Liver (tissue), 2 donors: ENCODE measurements around the gene GLIPR1L1.

Experiments
- FOXA1 ChIP-seq: IDR thresholded peaks from 2 replicates; pipeline ENCODE4 v1.6.1; 2016; ENCODE audit warnings: antibody characterized with exemption
- TF ChIP-seq, protein P1 (sequence below): fragments of 150-350 bp; IDR thresholded peaks from 2 replicates; pipeline ENCODE4 v1.5.1; 2017; ENCODE audit warnings: improper control_type of control experiment, low read depth, low read length; ENCODE audit not compliant: missing input control
- donor health status: healthy.

- TF ChIP-seq, protein P1, sequence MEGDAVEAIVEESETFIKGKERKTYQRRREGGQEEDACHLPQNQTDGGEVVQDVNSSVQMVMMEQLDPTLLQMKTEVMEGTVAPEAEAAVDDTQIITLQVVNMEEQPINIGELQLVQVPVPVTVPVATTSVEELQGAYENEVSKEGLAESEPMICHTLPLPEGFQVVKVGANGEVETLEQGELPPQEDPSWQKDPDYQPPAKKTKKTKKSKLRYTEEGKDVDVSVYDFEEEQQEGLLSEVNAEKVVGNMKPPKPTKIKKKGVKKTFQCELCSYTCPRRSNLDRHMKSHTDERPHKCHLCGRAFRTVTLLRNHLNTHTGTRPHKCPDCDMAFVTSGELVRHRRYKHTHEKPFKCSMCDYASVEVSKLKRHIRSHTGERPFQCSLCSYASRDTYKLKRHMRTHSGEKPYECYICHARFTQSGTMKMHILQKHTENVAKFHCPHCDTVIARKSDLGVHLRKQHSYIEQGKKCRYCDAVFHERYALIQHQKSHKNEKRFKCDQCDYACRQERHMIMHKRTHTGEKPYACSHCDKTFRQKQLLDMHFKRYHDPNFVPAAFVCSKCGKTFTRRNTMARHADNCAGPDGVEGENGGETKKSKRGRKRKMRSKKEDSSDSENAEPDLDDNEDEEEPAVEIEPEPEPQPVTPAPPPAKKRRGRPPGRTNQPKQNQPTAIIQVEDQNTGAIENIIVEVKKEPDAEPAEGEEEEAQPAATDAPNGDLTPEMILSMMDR: no peak
- TF ChIP-seq FOXA1: no peak
Measured at GRCh38 chr12:75404231-75404630, 69.8 kb downstream of the GLIPR1L1 start.
